ENCODE data around the gene HSPD1. TPM values are rescaled to one million over a fixed set of nuclear protein-coding genes. Genes with fewer than 3 reads are reported as not detected.

HSPD1 gene
- total and polyA plus RNA-seq, 2 of the 13 experiments (the other 11 are each of a cell fraction or from before 2014, with no cell fraction given) = 685 to 2,610 TPM

DNA sequence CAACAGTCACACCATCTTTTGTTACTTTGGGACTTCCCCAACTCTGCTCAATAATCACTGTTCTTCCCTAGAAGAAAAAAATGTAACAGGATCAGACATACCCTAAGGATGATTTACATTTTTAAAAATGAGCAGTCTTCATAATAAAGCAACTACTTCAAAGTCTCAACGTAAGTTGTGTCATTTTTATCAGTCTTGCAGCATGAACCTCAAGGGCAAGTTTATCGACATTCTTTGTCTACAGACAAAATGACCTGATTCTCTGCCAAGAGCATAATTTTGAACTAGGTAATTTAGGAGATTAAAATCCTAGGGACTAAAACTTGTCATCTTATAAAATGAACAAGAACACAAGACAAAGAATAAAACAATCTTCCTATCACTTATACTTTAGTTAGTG, 2.3 kb downstream of the HSPD1 start (continued):
- TF ChIP-seq, protein P1, sequence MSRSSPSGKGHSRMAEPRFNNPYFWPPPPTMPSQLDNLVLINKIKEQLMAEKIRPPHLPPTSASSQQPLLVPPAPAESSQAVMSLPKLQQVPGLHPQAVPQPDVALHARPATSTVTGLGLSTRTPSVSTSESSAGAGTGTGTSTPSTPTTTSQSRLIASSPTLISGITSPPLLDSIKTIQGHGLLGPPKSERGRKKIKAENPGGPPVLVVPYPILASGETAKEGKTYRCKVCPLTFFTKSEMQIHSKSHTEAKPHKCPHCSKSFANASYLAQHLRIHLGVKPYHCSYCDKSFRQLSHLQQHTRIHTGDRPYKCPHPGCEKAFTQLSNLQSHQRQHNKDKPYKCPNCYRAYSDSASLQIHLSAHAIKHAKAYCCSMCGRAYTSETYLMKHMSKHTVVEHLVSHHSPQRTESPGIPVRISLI (CRISPR knock-in tag; IDR thresholded peaks at IDR 0.05; ENCODE audit: borderline replicate concordance) = no peak
- TF ChIP-seq, protein P2, sequence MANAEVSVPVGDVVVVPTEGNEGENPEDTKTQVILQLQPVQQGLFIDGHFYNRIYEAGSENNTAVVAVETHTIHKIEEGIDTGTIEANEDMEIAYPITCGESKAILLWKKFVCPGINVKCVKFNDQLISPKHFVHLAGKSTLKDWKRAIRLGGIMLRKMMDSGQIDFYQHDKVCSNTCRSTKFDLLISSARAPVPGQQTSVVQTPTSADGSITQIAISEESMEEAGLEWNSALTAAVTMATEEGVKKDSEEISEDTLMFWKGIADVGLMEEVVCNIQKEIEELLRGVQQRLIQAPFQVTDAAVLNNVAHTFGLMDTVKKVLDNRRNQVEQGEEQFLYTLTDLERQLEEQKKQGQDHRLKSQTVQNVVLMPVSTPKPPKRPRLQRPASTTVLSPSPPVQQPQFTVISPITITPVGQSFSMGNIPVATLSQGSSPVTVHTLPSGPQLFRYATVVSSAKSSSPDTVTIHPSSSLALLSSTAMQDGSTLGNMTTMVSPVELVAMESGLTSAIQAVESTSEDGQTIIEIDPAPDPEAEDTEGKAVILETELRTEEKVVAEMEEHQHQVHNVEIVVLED (CRISPR knock-in tag; IDR thresholded peaks at IDR 0.05; ENCODE audit: borderline replicate concordance) = no peak
- TF ChIP-seq SIN3A (IDR thresholded peaks at IDR 0.05; ENCODE audit: borderline replicate concordance, low read depth, low read length) = no peak
- no peak for TF ChIP-seq ZNF761 (CRISPR knock-in tag; conservative IDR thresholded peaks at IDR 0.05)
- TF ChIP-seq SAP130 (CRISPR knock-in tag; IDR thresholded peaks at IDR 0.05; ENCODE audit: low read depth) = peak; percentile 15; the same call in 1 of the 2 replicates
- TF ChIP-seq ASH2L (IDR thresholded peaks at IDR 0.05; ENCODE audit: insufficient read length, low read depth, low read length) = peak; percentile 2
- TF ChIP-seq MBNL3 (CRISPR knock-in tag; conservative IDR thresholded peaks at IDR 0.05) = no peak

DNA sequence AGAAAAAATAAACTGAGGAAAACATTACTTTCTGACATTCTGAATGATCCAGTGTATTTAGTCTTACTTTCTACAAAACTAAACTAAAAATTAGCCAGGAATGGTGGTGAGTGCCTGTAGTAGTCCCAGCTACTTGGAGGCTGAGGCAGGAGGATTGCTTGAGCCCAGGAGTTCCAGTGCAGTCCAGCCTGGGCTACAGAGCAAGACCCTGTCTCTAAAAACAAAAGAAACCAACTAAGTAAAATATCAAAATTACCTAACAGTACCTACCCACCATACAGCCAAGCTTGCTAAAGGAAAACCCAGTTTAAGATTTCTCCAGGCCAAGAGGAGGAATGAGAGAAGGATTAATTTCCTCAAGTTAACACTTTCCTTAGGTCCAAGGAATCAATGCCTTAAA, 2.9 kb downstream of the HSPD1 start:
- H3K79me2 ChIP-seq (ENCODE audit: insufficient read depth, low read length) = peaks cover 88% of the 10 kb centered on the region
- H3K9ac ChIP-seq (ENCODE audit: insufficient read depth, low read depth, low read length) = peak overlapping the region; percentile 99
- BruUV-seq (replicated peaks) = no TSS peak
- ATAC-seq (no peak), DNase-seq (ENCODE audit: low spot score) (no peak), FAIRE-seq (no peak)
- ChIA-PET POLR2A (interaction anchor here (1.6 to 2.6 kb wide), 4 partner anchors 16 to 61 kb away, joined by 4 to 29 read pairs (median 10); partner anchors contain the start of genes COQ10B, MOB4 and SF3B1), CTCF (ENCODE audit: low intra/inter-chr PET ratio, low total read pairs) (no interaction called here)
- in situ Hi-C loops (cut with HindIII; ENCODE audit: extremely low pct_ligation_motif_present, low pct_unique_long_range_greater_than_20kb) (no loop called here), intact Hi-C loops (cut with micrococcal nuclease; ENCODE audit: unreplicated experiment) (no loop called here)
- H3K36me3 ChIP-seq (replicated peaks in 1 of 2; ENCODE audit: control insufficient read depth in 1 of 2, insufficient read depth in 2 of 2, low read length in 2 of 2) = peaks cover 27 to 66% of the 10 kb centered on the region in 2 experiments
- no peak overlapping the region for H2AFZ ChIP-seq (ENCODE audit: low read length)
- peak overlapping the region; percentile 92 for H3K4me2 ChIP-seq (ENCODE audit: low read depth, low read length)
- TF ChIP-seq ZNF816 (CRISPR knock-in tag; IDR thresholded peaks at IDR 0.05; ENCODE audit: borderline replicate concordance) (peak; percentile 21; the same call in 1 of the 2 replicates), ZNF121 (CRISPR knock-in tag; IDR thresholded peaks at IDR 0.05) (peak; percentile 54; the same call in 1 of the 2 replicates), ARID2 (CRISPR knock-in tag; IDR thresholded peaks at IDR 0.05; ENCODE audit: borderline replicate concordance) (0 out of 2 replicates have a peak, but pooled peaks have one; percentile 20), POLR2AphosphoS2 (IDR thresholded peaks at IDR 0.05; ENCODE audit: low read depth, low read length) (no peak)
- TF ChIP-seq, protein P3, sequence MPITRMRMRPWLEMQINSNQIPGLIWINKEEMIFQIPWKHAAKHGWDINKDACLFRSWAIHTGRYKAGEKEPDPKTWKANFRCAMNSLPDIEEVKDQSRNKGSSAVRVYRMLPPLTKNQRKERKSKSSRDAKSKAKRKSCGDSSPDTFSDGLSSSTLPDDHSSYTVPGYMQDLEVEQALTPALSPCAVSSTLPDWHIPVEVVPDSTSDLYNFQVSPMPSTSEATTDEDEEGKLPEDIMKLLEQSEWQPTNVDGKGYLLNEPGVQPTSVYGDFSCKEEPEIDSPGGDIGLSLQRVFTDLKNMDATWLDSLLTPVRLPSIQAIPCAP (CRISPR knock-in tag; IDR thresholded peaks at IDR 0.05; ENCODE audit: low read depth) = no peak
- TF ChIP-seq, protein P4, sequence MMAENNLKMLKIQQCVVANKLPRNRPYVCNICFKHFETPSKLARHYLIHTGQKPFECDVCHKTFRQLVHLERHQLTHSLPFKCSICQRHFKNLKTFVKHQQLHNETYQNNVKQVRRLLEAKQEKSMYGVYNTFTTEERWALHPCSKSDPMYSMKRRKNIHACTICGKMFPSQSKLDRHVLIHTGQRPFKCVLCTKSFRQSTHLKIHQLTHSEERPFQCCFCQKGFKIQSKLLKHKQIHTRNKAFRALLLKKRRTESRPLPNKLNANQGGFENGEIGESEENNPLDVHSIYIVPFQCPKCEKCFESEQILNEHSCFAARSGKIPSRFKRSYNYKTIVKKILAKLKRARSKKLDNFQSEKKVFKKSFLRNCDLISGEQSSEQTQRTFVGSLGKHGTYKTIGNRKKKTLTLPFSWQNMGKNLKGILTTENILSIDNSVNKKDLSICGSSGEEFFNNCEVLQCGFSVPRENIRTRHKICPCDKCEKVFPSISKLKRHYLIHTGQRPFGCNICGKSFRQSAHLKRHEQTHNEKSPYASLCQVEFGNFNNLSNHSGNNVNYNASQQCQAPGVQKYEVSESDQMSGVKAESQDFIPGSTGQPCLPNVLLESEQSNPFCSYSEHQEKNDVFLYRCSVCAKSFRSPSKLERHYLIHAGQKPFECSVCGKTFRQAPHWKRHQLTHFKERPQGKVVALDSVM (CRISPR knock-in tag; IDR thresholded peaks at IDR 0.05) = peak; percentile 72
- H3K27ac ChIP-seq (ENCODE audit: extremely low read length, insufficient read depth, low read length) = no peak overlapping the region
- peaks cover 61% of the 10 kb centered on the region for H4K20me1 ChIP-seq (ENCODE audit: insufficient read depth, low read length)
- H3K4me3 ChIP-seq (replicated peaks in 1 of 3; ENCODE audit: insufficient read depth in 1 of 3, low read depth in 2 of 3, low read length in 3 of 3) = peak overlapping the region; percentile 68 to 96 (median 95)
- peaks cover 67% of the 10 kb centered on the region for H3K4me1 ChIP-seq (ENCODE audit: insufficient read depth, low read length)
- no peaks in the 10 kb centered on the region for H3K9me3 ChIP-seq (ENCODE audit: low read length)
- H3K27me3 ChIP-seq (ENCODE audit: control insufficient read depth in 1 of 2, insufficient read depth in 2 of 2, low read length in 2 of 2) = no peaks in the 10 kb centered on the region; a peak in 1 of 5 replicates
